Pancreas (tissue), 10 donors: ENCODE data around the gene PLCB1. TPM values are rescaled to one million over a fixed set of nuclear protein-coding genes. Genes with fewer than 3 reads are reported as not detected.

Experiments used
- ATAC-seq, 4 donors: fragments of 200-7000 bp; cut with Tn5 transposase; one replicate each; pipeline versions ENCODE4 v1.8.0 to v1.9.1; 2020; ENCODE audit warnings: mild to moderate bottlenecking in 4 of 4, moderate library complexity in 4 of 4
- DNase-seq, 6 donors: peaks; one replicate each; pipeline ENCODE4 v3.0.0-alpha.2; 2020
- FAIRE-seq: peaks from 2 replicates; lab custom pipeline; 2012; peaks lifted over from hg19 to GRCh38; lab: Jason Lieb, UNC
- H3K27ac ChIP-seq, 4 donors: fragments of 200-600 bp; sonication (generic); 1 replicate in 3 of 4; 2 replicates in 1 of 4; pipeline versions ENCODE4 v1.5.0 to v1.8.0; 2020
- H3K27me3 ChIP-seq, 4 donors: fragments of 200-600 bp; one replicate each; pipeline ENCODE4 v1.8.0; 2021
- H3K36me3 ChIP-seq, 3 donors: fragments of 200-600 bp; sonication (generic) in 1 of 3; one replicate each; pipeline versions ENCODE4 v1.5.0 to v1.8.0; 2020 to 2021
- H3K4me1 ChIP-seq, 3 donors: fragments of 200-600 bp; one replicate each; pipeline ENCODE4 v1.8.0; 2021
- H3K4me3 ChIP-seq, 4 donors: fragments of 200-600 bp; sonication (generic) in 2 of 4; one replicate each; pipeline versions ENCODE4 v1.5.0 to v1.8.0; 2020 to 2021
- H3K9me3 ChIP-seq, 4 donors: fragments of 200-600 bp; one replicate each; pipeline ENCODE4 v1.8.0; 2021
- CTCF ChIP-seq, 4 donors: fragments of 200-600 bp; sonication (generic) in 3 of 4; IDR thresholded peaks; one replicate each; pipeline versions ENCODE4 v1.5.0 to v1.8.0; 2021; ENCODE audit warnings: antibody characterized with exemption in 4 of 4
- WGBS, 2 donors: extraction: QIAGEN DNeasy Blood & Tissue Kit; methylation state at CpG; one replicate each; pipeline ENCODE4 v1.1.7; 2013; 5-methylcytosine and 5-hydroxymethylcytosine counted together
- intact Hi-C, 3 donors: fragments of 100-400 bp; cut with DNase I; formaldehyde crosslinking; loops; one replicate each; pipeline versions ENCODE4 v1.11.1 to v1.14.2; 2022
- polyA plus RNA-seq, 2 donors: library from polyadenylated mRNA; stranded (reverse); fragments of 200-250 nt; gene quantifications; one replicate each; pipeline ENCODE4 v1.2.3, GENCODE V29; 2013
- total RNA-seq, 6 donors: library from RNA; stranded (reverse); fragmentation: NEBNext Ultra II Directional in 4 of 6; extraction: Animal tissue kit (Norgen Biotek cat#: 25700) in 4 of 6; gene quantifications; one replicate each; pipeline versions ENCODE4 v1.2.1 to v1.2.4, GENCODE V29; 2021 to 2023
- donor health status: healthy with polysubstance abuse.
- donor health status: DM: no; HTN: no; CAD: no; lungs with moderate emphysema.
- donor health status: DM: no; HTN: no; CAD: no.
- donor health status: control.
- donor health status: control.
- donor health status: Bipolar disorder and iron deficiency.
- donor health status: DM: yes; HTN: yes; CAD: no.
- donor health status: DM: no; HTN: no; CAD: no.
- donor health status: DM: no; HTN: no; CAD: no.
- donor health status: DM: yes; HTN: yes; CAD: no.

Gene PLCB1
- total and polyA plus RNA-seq, 8 donors = 4.5 to 18.7 (median 13.7) TPM

- Histone ChIP-seq H3K4me1 (no peaks in the 10 kb centered on the region), H3K27me3 (no peaks in the 10 kb centered on the region), H3K36me3 (no peaks in the 10 kb centered on the region), H3K9me3 (no peaks in the 10 kb centered on the region), H3K27ac (no peak overlapping the region), H3K4me3 (no peak overlapping the region)
- ATAC-seq (no peak), DNase-seq (no peak), FAIRE-seq (no peak)
- intact Hi-C loops = loop anchor here in 2 of 3 donors (10.0 kb wide), 1 partner anchor 577 kb away; no protein-coding TSS in a partner anchor
- WGBS, 2 donors = 88 to 96% methylated on average over 2 of the region's 2 CpGs
- TF ChIP-seq CTCF (IDR thresholded peaks at IDR 0.05) = no peak
Measured at GRCh38 chr20:8788275-8788674, 656.2 kb downstream of the PLCB1 start.

- no peaks in the 10 kb centered on the region for H3K36me3 ChIP-seq
- intact Hi-C loops = loop anchor here in 2 of 3 donors (10.0 kb wide), 1 partner anchor 576 kb away; no protein-coding TSS in a partner anchor
- no peak for TF ChIP-seq CTCF (IDR thresholded peaks at IDR 0.05)
- no peak overlapping the region for H3K27ac ChIP-seq
- no peaks in the 10 kb centered on the region for H3K4me1 ChIP-seq
- H3K27me3 ChIP-seq = no peaks in the 10 kb centered on the region
- FAIRE-seq (no peak), DNase-seq (no peak), ATAC-seq (no peak)
- no peak overlapping the region for H3K4me3 ChIP-seq
- no peaks in the 10 kb centered on the region for H3K9me3 ChIP-seq
Measured at GRCh38 chr20:8788831-8789230, 656.8 kb downstream of the PLCB1 start.

GRCh38 chr20:8790442-8791074 lies 658.5 kb downstream of the PLCB1 start:
- peak; percentile 66 to 87 (median 84) for TF ChIP-seq CTCF (IDR thresholded peaks at IDR 0.05)
- Histone ChIP-seq H3K27me3 (no peaks in the 10 kb centered on the region), H3K4me3 (no peak overlapping the region), H3K36me3 (no peaks in the 10 kb centered on the region), H3K4me1 (no peaks in the 10 kb centered on the region), H3K27ac (no peak overlapping the region), H3K9me3 (no peaks in the 10 kb centered on the region)
- FAIRE-seq (peak; percentile 73), DNase-seq (peak in 1 of 6 donors; percentile 46), ATAC-seq (peak; percentile 71 to 88 (median 84))
- intact Hi-C loops = no loop called here
- 53 to 57% methylated on average over 5 of the region's 5 CpGs for WGBS, 2 donors

- H3K27me3 ChIP-seq = no peaks in the 10 kb centered on the region
- no peaks in the 10 kb centered on the region for H3K36me3 ChIP-seq
- H3K9me3 ChIP-seq = no peaks in the 10 kb centered on the region
- no peaks in the 10 kb centered on the region for H3K4me1 ChIP-seq
- DNase-seq (no peak), FAIRE-seq (no peak), ATAC-seq (no peak)
- 89 to 91% methylated on average over 6 of the region's 6 CpGs for WGBS, 2 donors
- TF ChIP-seq CTCF (IDR thresholded peaks at IDR 0.05) = no peak
- intact Hi-C loops = no loop called here
- no peak overlapping the region for H3K4me3 ChIP-seq
- no peak overlapping the region for H3K27ac ChIP-seq
Measured at GRCh38 chr20:8795404-8795803, 663.3 kb downstream of the PLCB1 start.

- 58 to 79% methylated on average over 5 of the region's 5 CpGs for WGBS, 2 donors
- FAIRE-seq (no peak), DNase-seq (no peak), ATAC-seq (peak in 1 of 4 donors; percentile 30)
- intact Hi-C loops = no loop called here
- H3K9me3 ChIP-seq = no peaks in the 10 kb centered on the region
- TF ChIP-seq CTCF (IDR thresholded peaks at IDR 0.05) = no peak
- H3K27ac ChIP-seq = no peak overlapping the region
- no peak overlapping the region for H3K4me3 ChIP-seq
- H3K4me1 ChIP-seq = no peaks in the 10 kb centered on the region
- H3K36me3 ChIP-seq = no peaks in the 10 kb centered on the region
- H3K27me3 ChIP-seq = no peaks in the 10 kb centered on the region
Measured at GRCh38 chr20:8796088-8796660, 664.1 kb downstream of the PLCB1 start.
